ENCODE data around the gene ZNF680.

- TF ChIP-seq CTCF (IDR thresholded peaks at IDR 0.05) (no peak), POLR2A (IDR thresholded peaks at IDR 0.05) (no peak)
These were observed 45.4 kb upstream of the ZNF680 start for GRCh38 chr7:64608116-64608910.
